Measurements from ENCODE around the gene CROCC2. TPM values are rescaled to one million over a fixed set of nuclear protein-coding genes. Genes with fewer than 3 reads are reported as not detected.

Gene CROCC2
- total and polyA plus RNA-seq, 12 donors, result 0.07 to 0.65 (median 0.28) TPM; not detected in 6

DNA sequence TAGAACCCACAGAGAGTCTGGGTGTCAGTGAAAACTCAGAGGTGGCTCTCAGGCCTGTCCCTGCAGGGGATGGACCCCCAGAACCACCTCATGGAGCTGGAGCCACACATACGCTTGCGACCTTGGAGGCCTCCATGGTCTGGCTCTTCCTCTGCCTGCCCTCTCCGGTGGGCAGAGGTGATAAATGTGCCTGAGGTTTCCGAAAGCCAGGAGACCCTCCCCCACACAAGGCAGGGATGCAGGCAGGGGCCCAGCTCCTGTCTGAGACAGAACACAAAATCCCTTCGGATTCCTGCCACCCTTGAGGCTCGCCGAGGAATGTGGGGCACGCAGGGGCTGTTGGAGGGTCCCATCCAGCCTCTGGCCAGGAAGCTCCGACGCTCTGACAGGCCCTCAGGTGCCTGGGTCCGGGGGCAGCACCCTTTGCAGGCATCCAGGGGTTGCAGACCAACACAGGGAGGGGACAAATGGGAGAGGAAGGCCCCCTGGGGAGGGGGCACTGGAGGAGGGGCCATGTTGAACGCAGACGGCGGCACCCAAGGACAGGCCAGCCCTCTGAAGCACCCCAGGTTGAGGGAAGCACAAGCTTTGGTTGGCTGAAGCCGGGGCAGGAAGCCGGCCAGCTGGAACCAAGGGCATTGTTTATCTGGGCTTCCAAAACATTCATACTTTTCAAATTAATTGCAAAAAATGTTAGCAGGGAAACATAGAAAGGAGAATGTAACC is 88.2 kb downstream of the CROCC2 start:
- no peak for TF ChIP-seq POLR2A (IDR thresholded peaks at IDR 0.05)
- TF ChIP-seq, protein P1, sequence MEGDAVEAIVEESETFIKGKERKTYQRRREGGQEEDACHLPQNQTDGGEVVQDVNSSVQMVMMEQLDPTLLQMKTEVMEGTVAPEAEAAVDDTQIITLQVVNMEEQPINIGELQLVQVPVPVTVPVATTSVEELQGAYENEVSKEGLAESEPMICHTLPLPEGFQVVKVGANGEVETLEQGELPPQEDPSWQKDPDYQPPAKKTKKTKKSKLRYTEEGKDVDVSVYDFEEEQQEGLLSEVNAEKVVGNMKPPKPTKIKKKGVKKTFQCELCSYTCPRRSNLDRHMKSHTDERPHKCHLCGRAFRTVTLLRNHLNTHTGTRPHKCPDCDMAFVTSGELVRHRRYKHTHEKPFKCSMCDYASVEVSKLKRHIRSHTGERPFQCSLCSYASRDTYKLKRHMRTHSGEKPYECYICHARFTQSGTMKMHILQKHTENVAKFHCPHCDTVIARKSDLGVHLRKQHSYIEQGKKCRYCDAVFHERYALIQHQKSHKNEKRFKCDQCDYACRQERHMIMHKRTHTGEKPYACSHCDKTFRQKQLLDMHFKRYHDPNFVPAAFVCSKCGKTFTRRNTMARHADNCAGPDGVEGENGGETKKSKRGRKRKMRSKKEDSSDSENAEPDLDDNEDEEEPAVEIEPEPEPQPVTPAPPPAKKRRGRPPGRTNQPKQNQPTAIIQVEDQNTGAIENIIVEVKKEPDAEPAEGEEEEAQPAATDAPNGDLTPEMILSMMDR (IDR thresholded peaks at IDR 0.05), result no peak
- Histone ChIP-seq H3K27ac (peak overlapping the region in 2 of 5 donors; percentile 4 to 71), H3K4me3 (no peak overlapping the region), H3K36me3 (replicated peaks in 1 of 2) (no peaks in the 10 kb centered on the region), H3K27me3 (no peaks in the 10 kb centered on the region), H3K4me1 (replicated peaks in 1 of 2) (peaks cover 42 to 55% of the 10 kb centered on the region in 2 donors), H3K9me3 (replicated peaks in 1 of 3) (no peaks in the 10 kb centered on the region)
- intact Hi-C loops (cut with DNase I), result no loop called here
- WGBS, 4 donors, result 26 to 50% (median 40%) methylated on average over 2 to 16 of the region's 16 CpGs
- peak in 4 of 7 donors; percentile 19 to 69 (median 64) for DNase-seq

DNA sequence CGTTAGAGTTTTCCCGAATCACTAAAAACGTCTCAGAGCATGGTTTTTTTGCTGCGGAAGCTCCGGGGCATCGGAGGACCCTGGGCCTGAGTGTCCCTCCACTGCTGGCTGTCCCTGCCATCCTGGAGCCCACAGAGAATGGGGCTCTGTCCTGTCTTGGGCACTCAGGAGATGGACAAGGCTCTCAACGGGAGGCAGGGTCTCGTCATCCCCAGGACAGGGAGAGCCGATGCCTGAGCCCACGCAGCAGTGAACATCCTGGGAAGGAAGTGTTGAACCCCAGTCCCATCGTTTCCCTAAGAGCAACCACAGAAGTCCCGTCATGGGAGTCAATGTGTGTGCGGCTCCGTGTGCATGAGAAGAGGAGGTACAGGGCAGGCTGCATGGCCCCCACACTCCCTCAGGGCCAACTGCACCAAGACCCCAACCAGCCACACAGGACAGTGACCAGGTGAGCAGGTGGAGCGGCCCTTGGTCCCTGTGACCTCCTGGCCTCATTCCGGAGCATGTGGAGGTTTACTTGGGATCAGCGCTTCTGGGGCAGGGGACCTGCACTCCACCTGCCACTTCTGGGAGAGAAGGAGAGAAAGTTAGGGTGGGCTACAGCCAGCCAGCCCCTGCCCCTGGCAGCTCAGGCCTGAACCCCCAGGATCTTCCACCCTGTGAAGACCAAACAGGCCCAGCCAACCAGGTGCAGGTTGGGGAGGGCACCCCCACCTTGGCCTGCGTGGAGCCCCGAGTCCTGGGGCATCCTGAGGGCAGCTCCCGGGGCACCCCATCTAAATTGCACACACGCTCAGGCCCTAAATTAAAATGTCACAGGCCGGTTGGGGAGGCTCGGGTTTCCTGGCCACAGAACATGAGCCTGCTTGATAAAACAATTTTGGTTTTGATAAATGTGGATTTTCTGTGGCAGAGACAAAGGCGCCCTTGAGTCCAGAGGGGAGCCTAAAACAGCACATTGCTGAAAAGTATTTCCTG is 89.2 kb downstream of the CROCC2 start:
- Histone ChIP-seq H3K4me3 (no peak overlapping the region), H3K27me3 (no peaks in the 10 kb centered on the region), H3K27ac (peak overlapping the region in 3 of 5 donors; percentile 4 to 89 (median 71)), H3K36me3 (replicated peaks in 1 of 2) (no peaks in the 10 kb centered on the region), H3K9me3 (replicated peaks in 1 of 3) (no peaks in the 10 kb centered on the region), H3K4me1 (replicated peaks in 1 of 2) (peaks cover 47 to 60% of the 10 kb centered on the region in 2 donors)
- 59 to 65% (median 61%) methylated on average over 16 to 24 of the region's 24 CpGs for WGBS, 4 donors
- no peak for TF ChIP-seq POLR2A (IDR thresholded peaks at IDR 0.05)
- TF ChIP-seq, protein P1 (IDR thresholded peaks at IDR 0.05), result no peak
- DNase-seq, result peak in 1 of 7 donors; percentile 21
- intact Hi-C loops (cut with DNase I), result no loop called here

DNA sequence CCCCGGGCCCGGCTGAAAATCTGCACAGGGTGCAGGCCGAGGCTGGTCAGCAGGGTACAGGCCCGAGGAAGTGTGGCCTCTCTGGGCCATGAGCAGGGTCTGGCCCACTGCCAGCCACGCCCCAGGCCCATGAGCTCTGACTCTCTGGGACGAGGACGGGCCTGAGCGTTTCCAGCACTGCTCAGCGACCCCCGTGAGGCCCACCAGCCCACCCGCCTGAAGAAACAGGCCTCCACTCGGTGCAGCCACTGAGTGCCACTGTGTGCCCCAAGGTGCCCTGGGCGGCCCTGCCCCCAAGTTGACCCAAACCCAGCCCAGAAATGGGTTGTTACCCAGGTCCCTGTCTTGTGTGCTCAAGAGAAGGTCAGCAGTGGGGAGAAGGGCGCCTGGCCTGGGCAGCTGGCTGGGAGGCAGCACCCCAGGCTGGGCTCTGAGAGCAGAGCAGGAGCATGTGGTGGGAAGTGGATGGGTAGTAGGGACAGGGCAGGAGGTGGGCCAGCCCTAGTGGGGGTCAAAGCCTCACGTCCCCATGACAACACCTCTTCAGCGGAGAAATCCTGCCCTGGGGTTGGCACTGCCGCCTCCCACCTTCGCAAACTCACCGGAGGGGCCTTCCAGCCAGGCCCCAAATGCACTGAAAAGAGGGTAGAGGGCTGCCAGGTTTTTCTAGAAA is 90.2 kb downstream of the CROCC2 start:
- H3K27me3 ChIP-seq, result no peaks in the 10 kb centered on the region
- intact Hi-C loops (cut with DNase I), result no loop called here
- no peak for TF ChIP-seq POLR2A (IDR thresholded peaks at IDR 0.05)
- TF ChIP-seq, protein P1 (IDR thresholded peaks at IDR 0.05), result no peak
- H3K4me3 ChIP-seq, result no peak overlapping the region
- H3K4me1 ChIP-seq (replicated peaks in 1 of 2), result peaks cover 47 to 58% of the 10 kb centered on the region in 2 donors
- H3K27ac ChIP-seq, result peak overlapping the region in 3 of 5 donors; percentile 83 to 94 (median 89)
- 65 to 87% (median 78%) methylated on average over 9 to 19 of the region's 19 CpGs for WGBS, 4 donors
- DNase-seq, result peak in 2 of 7 donors; percentile 29 to 34
- no peaks in the 10 kb centered on the region for H3K36me3 ChIP-seq (replicated peaks in 1 of 2)
- no peaks in the 10 kb centered on the region for H3K9me3 ChIP-seq (replicated peaks in 1 of 3)

DNA sequence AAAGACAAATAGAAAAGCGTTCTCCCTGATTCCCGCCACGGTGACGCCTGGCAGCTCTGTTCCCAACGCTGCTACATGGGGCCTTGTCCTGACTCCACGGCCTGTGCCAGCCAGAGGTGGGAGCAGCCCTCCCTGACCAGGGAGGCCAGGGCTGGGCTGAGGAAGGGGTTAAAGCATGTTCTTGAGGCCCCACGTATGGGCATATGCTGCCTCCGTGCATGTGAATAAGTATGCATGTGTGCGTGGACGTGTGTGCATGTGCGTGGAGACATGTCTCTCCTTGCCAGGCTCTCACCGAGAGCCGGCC is 90.7 kb downstream of the CROCC2 start:
- 53 to 66% (median 62%) methylated on average over 9 to 13 of the region's 13 CpGs for WGBS, 4 donors
- Histone ChIP-seq H3K9me3 (replicated peaks in 1 of 3) (no peaks in the 10 kb centered on the region), H3K27ac (peak overlapping the region in 3 of 5 donors; percentile 83 to 94 (median 89)), H3K4me3 (no peak overlapping the region), H3K4me1 (replicated peaks in 1 of 2) (peaks cover 44 to 53% of the 10 kb centered on the region in 2 donors), H3K27me3 (no peaks in the 10 kb centered on the region), H3K36me3 (replicated peaks in 1 of 2) (no peaks in the 10 kb centered on the region)
- DNase-seq, result no peak
- intact Hi-C loops (cut with DNase I), result no loop called here
- no peak for TF ChIP-seq POLR2A (IDR thresholded peaks at IDR 0.05)
- TF ChIP-seq, protein P1 (IDR thresholded peaks at IDR 0.05), result no peak
